Fibroblast of the aortic adventitia (primary cell): ENCODE measurements around the gene PFN3. TPM values are rescaled to one million over a fixed set of nuclear protein-coding genes. Genes with fewer than 3 reads are reported as not detected.
"Not testable (repeated sequence)": the region's sequence is repeated elsewhere in the genome, so short reads cannot be mapped to it uniquely, and the experiment has no call there.

Experiments
- DNase-seq: peaks from one replicate; pipeline ENCODE4 v3.0.0-alpha.2; 2010; ENCODE audit warnings: low read depth
- H3K4me3 ChIP-seq: 2 replicates; pipeline ENCODE4 v1.5.1; 2011; ENCODE audit warnings: low read depth, mild to moderate bottlenecking, control low read depth, low read length, moderate library complexity
- CTCF ChIP-seq: IDR thresholded peaks from 2 replicates; pipeline ENCODE4 v1.5.1; 2011; ENCODE audit warnings: mild to moderate bottlenecking, low read length, control low read depth, inconsistent platforms; ENCODE audit not compliant: insufficient read depth
- total RNA-seq: library from RNA; depleted of rRNA; stranded (reverse); fragments of >200 nt; gene quantifications from 2 replicates; pipeline ENCODE4 v1.2.3, GENCODE V29; 2012; ENCODE audit warnings: low replicate concordance

Gene PFN3
- total RNA-seq, 1 donor, result not detected

DNA sequence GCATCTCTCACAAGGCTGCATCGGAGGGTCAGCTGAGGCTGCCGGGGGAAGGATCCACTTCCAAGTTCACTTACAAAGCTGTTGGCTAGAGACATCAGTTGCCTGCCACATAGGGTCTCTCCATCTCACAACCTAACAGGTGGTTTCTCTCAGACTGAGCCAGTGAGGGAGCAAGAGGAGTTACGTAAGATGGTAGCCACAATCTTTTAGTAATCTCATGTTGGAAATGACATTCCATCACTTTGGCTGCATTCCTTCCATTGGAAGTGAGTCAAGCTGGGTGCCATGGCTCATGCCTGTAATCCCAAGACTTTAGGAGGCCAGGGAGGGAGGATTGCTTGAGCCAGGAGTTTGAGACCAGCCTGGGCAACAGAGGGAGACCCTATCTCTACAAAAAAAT lies 18.6 kb upstream of the PFN3 start:
- no peak overlapping the region for H3K4me3 ChIP-seq
- peak; percentile 85 for DNase-seq
- TF ChIP-seq CTCF, result no peak

DNA sequence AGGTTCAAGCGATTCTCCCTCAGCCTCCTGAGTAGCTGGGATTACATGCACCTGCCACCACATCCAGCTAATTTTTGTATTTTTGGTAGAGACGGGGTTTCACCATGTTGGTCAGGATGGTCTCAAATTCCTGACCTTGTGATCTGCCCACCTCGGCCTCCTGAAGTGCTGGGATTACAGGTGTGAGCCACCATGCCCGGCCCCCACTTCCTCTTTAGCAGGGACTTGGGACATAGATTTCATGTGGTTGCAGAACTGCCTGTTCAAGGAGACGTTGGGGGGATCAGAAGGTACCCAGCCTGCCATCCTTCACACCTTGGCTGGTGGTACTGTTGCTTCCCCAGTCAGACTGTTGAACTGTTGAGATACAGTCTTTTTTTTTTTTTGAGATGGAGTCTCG lies 16.6 kb upstream of the PFN3 start:
- not testable (repeated sequence) for DNase-seq, H3K4me3 ChIP-seq

DNA sequence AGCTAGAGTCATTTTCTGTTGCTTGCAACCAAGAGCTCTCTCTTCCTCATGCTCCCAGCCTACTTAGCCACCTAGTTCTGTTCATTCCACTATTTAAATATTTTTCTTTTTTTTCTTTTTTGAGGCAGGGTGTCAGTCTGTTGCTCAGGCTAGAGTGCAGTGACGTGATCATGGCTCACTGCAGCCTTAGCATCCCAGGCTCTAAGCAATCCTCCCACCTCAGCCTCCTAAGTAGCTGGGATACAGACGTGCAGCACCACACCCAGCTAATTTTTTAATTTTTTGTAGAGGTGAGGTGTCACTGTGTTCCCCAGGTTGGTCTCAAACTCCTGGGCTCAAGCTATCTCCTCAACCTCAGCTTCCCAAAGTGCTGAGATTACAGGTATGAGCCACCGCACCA lies 14.0 kb upstream of the PFN3 start:
- H3K4me3 ChIP-seq, result no peak overlapping the region
- no peak for TF ChIP-seq CTCF
- DNase-seq, result no peak

- H3K4me3 ChIP-seq, result no peak overlapping the region
- no peak for TF ChIP-seq CTCF
- no peak for DNase-seq
Observed at GRCh38 chr5:177412603-177413233, 12.3 kb upstream of the PFN3 start.

GRCh38 chr5:177410575-177410974 lies 10.1 kb upstream of the PFN3 start:
- no peak for TF ChIP-seq CTCF
- DNase-seq, result no peak

GRCh38 chr5:177409043-177409801 lies 8.8 kb upstream of the PFN3 start, which contains the start of gene F12:
Gene F12 (minus strand): TSS chr5:177409564. CDS start chr5:177409527, 37 bp downstream.
- TF ChIP-seq CTCF, result no peak
- no peak for DNase-seq
- no peak within 1 kb of the TSS for H3K4me3 ChIP-seq

More at GRCh38 chr5:177410575-177410974, 10.1 kb upstream of the PFN3 start:
- H3K4me3 ChIP-seq, result no peak overlapping the region

DNA sequence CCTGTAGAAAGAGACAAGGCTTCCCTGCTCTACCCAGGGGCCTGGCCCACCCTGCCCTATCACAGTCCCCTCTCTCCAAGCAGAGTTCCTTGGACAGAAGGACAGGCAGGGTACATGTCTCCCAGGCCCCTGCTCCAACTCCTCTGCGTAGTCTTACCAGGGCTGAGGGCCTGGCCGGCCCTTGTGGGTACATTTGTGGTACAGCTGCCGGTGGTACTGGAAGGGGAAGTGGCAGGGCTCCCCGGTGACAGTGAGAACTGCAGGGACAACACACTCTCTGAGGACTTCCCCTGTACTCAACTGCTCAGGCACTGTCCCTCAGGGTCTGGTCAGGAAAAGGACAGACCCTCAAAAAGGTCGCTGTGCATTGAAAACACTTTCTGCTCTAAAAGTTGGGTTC lies 5.3 kb upstream of the PFN3 start:
- no peak for DNase-seq
- no peak for TF ChIP-seq CTCF
- H3K4me3 ChIP-seq, result no peak overlapping the region
